ENCODE results near the gene AGPS. TPM values are rescaled to one million over a fixed set of nuclear protein-coding genes. Genes with fewer than 3 reads are reported as not detected.
"Not testable (repeated sequence)": the region's sequence is repeated elsewhere in the genome, so short reads cannot be mapped to it uniquely, and the experiment has no call there.

AGPS gene
- total and polyA plus RNA-seq, 2 of the 13 experiments (the other 11 are each of a cell fraction or from before 2014, with no cell fraction given) = 39.4 to 99.0 TPM

GRCh38 chr2:177550264-177551200 lies 158.0 kb downstream of the AGPS start (continued):
- TF ChIP-seq ZBED4 (CRISPR knock-in tag; IDR thresholded peaks at IDR 0.05; ENCODE audit: borderline replicate concordance) (no peak), PATZ1 (CRISPR knock-in tag; IDR thresholded peaks at IDR 0.05) (no peak), KDM5A (IDR thresholded peaks at IDR 0.05; ENCODE audit: borderline replicate concordance, low read length) (no peak), MATR3 (CRISPR knock-in tag; IDR thresholded peaks at IDR 0.05) (no peak), RNF2 (conservative IDR thresholded peaks at IDR 0.05; ENCODE audit: low read depth) (no peak), CSRNP2 (CRISPR knock-in tag; conservative IDR thresholded peaks at IDR 0.05; ENCODE audit: low read depth) (no peak)

GRCh38 chr2:177551360-177551759 lies 158.8 kb downstream of the AGPS start:
- H3K27ac ChIP-seq (ENCODE audit: extremely low read length, insufficient read depth, low read length); H4K20me1 ChIP-seq (ENCODE audit: insufficient read depth, low read length); H3K9me3 ChIP-seq (ENCODE audit: low read length); H3K36me3 ChIP-seq (replicated peaks in 1 of 2; ENCODE audit: control insufficient read depth in 1 of 2, insufficient read depth in 2 of 2, low read length in 2 of 2); in situ Hi-C loops (cut with HindIII; ENCODE audit: extremely low pct_ligation_motif_present, low pct_unique_long_range_greater_than_20kb); H3K27me3 ChIP-seq (ENCODE audit: control insufficient read depth in 1 of 2, insufficient read depth in 2 of 2, low read length in 2 of 2); intact Hi-C loops (cut with micrococcal nuclease; ENCODE audit: unreplicated experiment); H3K4me2 ChIP-seq (ENCODE audit: low read depth, low read length); H3K4me3 ChIP-seq (replicated peaks in 1 of 3; ENCODE audit: insufficient read depth in 1 of 3, low read depth in 2 of 3, low read length in 3 of 3); FAIRE-seq; CTCF ChIA-PET (ENCODE audit: low intra/inter-chr PET ratio, low total read pairs); DNase-seq (ENCODE audit: low spot score); H3K79me2 ChIP-seq (ENCODE audit: insufficient read depth, low read length); H3K9ac ChIP-seq (ENCODE audit: insufficient read depth, low read depth, low read length); ATAC-seq; BruUV-seq (replicated peaks); H2AFZ ChIP-seq (ENCODE audit: low read length): not testable (repeated sequence)
- 93% methylated on average over 4 of the region's 4 CpGs for WGBS (ENCODE audit: low lambda C conversion rate)
- POLR2A ChIA-PET = interaction anchor here (1.0 to 1.7 kb wide), 3 partner anchors 28 to 51 kb away, joined by 4 to 5 read pairs (median 4); no protein-coding TSS in a partner anchor
- peaks cover 15% of the 10 kb centered on the region for H3K4me1 ChIP-seq (ENCODE audit: insufficient read depth, low read length)
